GM19397 (cell line): ENCODE measurements around the gene ATP10B.
"Not testable (repeated sequence)": the region's sequence is repeated elsewhere in the genome, so short reads cannot be mapped to it uniquely, and the experiment has no call there.

Source experiments
- ATAC-seq: cut with Tn5 transposase; IDR thresholded peaks from one replicate; pipeline ENCODE4 v1.9.1; 2021; ENCODE audit warnings: mild to moderate bottlenecking, moderate library complexity; ENCODE audit not compliant: unreplicated experiment

The ATP10B gene

DNA sequence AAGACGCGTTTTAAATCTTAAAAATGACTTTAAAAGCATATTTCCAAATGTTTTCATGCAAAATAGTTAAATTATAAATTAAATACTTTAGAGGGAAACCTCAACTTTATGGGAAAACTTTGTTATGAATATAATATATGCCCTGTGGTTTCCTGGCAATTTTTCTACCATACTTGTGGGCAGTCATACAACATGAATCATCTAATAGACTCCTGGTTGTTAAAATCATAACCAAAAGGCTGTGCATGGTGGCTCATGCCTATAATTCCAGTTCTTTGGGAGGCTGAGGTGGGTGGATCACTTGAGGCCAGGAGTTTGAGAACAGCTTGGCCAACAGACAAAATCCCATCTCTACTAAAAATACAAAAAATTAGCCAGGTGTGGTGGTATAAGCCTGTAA lies 18.2 kb downstream of the ATP10B start:
- ATAC-seq, result no peak

DNA sequence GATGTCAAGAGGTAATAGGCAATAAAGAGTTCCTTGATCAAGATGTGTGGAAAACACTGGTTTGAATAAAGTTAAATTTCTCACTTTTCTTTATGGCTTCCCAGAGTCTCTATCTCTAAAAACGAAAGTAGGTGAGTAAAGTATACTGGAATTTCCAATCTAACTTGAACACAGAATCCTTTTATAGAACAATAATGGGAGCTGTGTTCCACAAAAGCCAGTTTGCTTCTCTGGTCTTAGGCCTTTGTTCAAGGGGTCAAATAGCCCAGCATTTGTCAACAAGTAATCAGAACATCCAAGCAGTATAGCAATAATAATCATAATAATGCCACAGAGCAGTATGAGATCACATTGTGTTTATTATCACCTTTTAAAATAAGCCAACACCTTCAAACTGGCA lies 20.2 kb downstream of the ATP10B start:
- no peak for ATAC-seq

DNA sequence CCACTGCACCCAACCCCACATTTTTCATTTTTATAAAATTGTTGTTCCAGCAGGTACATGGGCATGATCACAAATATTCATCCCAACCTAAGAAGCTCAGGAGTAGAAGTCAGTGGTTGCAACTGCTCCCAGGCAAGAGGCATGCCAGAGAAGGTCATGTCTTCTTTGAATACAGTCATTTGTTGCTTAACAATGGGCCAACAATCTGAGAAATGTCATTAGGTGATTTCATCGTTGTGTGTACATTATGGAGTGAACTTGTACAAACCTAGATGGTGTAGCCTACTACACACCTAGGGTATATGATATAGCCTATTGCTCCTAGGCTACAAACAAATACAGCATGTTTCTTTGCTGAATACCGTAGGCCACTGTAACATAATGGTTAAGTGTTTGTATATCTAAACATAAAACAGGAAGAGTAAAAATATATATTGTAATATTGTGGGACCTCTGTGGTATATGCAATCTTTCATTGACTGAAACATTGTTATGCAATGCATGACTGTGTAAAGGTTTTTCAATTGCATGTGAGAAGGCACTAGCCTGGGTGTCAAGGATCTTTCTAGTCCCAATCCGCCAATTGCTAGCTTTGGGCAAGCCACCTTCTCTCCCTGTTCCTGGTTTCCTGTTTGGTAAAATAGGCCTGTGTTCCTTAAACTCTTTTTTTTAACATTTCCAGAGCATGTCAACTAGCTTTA lies 27.6 kb downstream of the ATP10B start:
- ATAC-seq, result no peak

DNA sequence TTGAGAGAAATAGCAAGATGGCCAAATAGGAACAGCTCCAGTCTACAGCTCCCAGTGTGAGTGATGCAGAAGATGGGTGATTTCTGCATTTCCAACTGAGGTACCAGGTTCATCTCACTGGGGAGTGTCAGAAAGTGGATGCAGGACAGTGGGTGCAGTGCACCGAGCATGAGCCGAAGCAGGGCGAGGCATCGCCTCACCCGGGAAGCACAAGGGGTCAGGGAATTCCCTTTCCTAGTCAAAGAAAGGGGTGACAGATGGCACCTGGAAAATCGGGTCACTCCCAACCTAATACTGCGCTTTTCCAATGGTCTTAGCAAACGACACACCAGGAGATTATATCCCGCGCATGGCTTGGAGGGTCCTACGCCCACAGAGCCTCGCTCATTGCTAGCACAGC lies 39.0 kb downstream of the ATP10B start:
- not testable (repeated sequence) for ATAC-seq

DNA sequence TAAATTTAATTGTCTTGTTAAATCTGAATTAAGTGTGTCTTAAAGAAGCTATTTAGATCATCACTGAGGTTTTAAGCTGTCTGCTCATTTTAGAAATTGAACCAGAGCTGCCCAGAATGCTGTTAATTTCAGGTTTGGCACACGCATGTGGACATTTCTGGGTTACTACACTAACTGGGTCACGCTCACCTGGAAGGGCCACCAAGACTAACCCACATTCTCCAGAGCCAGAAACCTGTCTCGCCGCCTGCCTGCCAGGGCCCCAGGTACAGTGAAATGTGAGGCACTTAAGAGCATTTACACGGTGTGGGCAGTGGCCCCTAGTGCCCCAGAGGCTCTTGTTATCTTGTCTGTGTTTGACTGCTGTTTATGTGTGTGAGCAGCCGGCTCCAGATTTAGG lies 46.6 kb downstream of the ATP10B start:
- ATAC-seq, result no peak

DNA sequence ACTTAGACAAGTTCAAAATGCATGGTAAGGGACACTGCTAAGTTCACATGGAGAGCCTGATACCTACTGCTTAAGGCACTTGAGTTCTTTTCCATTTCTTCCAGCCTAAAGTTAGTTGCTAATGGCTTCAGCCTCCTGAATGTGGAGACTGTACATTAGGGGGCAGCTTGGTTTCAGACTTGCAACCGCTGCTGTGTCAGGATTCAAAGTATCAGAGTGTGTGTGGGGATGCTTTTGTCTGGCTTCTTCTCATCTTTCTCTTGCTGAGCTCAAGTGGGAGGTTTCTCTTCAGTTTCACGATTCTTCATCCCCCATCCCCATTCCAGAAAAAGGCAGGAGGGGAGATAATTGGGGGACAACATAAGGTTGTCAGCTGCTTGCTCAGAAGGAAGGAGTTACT lies 49.4 kb downstream of the ATP10B start:
- ATAC-seq, result no peak

DNA sequence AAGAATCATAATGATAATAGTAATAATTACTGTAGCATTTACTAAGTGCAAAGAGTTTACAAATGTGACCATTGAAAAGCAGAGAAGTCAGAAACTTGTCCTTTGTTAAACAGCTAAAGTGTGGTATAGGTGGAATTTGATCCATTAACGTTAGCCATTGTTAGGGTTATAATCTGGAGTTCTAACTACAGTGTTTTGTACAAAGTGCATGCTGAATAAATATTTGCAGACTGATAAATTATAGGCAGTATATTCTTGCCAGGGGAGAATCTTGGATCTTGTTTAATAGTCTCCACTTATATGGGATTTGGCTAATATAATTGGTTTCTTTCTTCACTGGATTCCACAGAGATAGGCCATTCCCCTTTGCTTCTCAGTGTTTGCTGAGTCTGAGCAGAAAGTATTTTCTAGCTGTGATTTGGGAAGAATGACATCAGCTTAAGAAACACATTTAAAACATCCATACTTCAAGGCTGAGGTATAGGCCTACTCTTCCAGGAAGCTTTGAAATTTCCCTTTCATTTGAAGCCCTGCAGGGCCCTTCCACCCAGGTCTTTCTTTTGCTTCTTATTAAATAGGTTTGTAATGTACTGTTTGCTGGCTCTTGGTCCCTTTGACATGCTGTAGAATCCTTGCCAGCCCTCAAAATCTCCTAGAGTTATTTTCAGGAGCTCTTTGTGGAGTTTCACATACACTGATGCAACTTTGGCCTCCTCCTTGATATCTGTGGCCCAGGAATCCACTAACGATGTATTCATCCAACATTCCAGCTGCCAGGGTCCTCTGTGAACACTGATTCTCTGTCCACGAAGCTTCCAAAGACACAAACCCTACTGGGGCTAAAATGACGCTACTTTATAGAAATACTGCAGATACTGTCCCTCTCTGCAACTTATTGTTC lies 51.4 kb downstream of the ATP10B start:
- ATAC-seq, result no peak

DNA sequence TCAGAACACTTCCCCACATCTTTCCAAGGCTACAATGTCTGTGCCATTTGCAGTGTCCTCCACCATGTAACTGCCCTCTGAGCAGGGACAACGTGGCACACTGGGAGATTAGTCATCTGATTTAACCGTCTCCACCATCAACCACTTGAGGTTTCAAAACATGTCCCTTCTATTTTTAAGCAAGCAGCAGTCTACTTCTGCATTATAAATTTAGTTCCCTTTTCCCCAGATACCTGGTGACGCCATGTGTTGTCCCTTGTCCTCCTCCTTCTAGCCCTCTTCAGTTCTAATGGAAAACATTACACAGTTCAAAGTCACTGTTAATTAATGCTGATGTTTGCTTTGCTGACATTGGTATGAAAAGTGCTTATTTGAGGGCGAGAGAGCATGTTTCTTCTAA lies 52.8 kb downstream of the ATP10B start:
- ATAC-seq, result no peak

DNA sequence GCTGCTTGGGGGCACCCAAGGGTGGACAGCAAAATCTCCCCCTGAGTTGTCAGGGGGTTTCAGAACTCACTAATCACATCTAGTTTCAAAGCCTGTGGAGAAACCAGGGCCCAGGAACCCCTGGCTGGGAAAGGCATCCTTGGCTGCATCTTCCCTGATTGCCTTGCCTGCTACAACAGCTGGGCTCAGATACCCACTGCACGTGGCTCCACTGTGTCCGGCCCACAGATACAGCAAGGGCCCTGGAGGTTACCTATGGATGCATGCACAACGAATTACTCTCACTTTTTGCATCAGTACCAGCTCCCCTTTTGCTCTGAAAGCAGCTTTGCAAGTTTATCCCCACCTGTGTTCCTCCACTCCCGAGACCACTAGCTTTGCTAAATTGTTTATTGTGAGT lies 55.0 kb downstream of the ATP10B start:
- no peak for ATAC-seq

DNA sequence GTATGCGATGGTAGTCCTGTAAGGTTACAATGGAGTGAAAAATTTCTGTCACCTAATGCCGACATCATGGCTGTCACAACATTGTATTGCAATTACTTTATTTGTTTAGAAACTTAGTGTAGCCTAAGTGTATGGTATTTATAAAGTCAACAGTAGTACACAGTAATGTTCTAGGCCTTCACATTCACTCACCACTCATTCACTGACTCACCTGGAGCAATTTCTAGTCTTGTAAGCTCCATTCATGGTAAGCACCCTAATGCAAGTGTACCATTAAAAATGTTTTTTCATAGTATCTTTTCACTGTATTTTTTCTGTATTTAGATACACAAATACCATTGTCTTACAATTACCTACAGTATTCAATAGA lies 58.5 kb downstream of the ATP10B start:
- no peak for ATAC-seq

DNA sequence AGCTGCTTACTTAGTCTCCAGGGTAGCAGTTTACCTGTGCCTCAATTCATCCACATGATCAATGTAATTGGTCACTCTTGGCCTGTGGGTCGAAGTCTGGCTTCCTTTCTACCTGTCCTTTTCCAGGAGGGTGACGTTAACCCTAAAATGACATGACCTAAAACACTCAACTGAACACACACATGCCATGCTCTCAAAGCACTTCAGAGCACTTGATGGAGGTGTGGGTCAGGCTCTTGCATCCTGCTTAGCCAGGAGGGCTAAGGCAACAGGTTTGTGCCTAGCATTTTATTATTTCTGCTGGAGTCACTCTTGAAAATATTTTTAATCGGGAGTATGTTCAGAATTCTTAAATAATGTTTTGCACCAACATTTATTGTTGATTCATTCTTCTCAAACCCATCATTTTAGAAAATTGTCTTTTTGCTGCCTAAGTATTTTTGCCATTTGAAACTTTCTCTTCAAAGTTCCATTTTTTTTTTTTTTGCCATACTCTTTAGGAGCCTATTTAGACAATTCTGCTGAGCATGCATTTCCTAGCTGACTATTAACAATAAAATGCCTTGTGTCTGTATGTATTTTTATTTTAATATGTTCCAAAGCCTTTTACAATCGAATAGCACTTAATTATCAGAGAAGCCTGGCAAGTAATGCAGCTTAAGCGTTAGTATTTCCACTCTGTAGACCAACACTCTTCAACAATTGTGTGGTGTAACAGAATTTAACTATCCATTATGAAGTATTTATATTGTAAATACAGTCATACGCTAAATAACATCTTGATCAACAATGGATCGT lies 59.1 kb downstream of the ATP10B start:
- no peak for ATAC-seq

DNA sequence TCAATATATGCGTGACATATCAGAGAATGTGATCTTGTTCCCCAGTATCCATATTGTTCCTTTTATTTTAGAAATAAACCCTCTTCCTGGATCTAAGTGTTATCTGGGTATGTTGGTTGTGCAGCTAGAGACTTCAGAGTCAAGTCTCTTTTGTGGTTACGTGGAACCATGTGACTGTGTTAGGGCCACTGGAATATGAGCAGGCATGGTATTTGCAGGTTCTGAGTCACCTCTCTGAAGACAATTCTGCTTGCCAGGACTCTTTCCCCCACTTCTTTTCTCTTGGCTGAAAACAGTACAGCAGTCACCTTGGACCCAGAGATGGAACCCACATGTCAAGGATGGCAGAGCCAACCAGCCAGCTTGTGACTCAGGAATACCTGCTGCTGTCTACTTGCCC lies 59.7 kb downstream of the ATP10B start:
- no peak for ATAC-seq

DNA sequence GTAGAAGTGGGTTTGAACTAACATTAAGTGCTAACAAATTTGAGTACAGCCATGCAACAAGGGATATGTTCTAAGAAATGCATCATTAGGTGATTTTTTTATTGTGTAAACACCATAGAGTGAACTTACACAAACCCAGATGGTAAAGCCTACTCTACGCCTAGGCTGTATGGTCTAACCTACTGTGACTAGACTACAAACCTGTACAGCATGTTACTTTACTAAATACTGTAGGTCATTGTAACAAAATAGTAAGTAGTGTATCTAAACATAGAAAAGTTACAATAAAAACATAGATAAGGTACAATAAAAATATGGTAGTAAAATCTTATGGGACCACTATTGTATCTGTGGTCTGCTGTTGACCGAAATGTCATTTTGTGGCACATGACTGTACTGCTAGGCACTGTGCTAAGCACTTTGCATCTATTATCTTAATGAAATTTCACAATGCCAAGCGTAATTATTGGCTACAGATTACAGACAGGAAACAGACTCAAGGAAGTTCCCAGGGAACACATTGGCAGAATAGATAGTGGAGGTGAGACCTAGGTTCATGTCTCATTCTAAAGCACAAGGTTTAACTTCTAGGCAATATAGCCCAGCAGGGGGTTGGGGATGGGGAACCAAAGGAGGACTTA lies 62.7 kb downstream of the ATP10B start:
- no peak for ATAC-seq

DNA sequence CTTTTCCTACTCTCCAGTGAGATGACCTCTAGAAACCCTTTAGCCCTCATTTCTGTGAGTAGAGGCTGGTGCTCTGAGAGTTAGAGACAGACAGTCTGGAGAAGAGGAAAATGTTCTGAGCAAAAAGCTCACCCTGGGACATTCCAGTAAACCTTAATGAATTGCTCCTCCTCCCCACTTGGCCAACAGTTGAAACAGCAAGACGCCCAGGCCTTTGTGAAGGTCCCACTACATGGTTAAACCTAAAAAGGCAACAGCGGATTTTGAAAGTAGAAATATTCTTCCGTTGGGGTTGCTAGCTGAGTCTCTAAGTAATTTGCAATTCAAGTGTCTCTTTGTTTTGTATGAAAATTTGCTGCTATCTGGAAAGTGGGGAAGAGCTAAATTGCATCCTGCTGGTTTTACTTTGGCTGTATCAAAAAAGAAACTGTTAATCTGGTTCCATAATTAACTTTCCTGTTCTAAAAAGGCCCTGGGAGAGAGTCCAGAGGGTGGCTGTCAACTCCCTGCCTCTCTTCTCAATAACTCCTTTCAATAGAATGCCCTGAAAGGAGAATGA lies 63.8 kb downstream of the ATP10B start:
- no peak for ATAC-seq

DNA sequence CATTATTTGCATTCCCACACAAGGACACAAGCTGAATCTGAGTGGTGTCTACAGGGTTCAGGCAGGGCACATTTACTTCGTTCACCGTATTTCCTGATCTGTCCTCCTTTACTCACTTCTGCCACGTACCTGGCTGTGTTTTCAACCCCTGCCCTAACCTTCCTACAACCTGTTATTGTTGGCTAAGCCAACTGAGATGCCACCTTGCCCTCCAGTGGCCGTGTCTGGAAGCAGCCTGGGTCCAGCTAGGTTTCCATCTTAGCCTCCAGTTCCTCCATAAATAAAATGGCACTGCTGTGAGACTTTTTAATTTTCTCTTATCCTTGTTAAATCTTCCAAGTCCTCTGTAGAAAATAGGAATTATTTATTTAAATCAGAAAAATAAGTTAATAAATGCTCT lies 64.8 kb downstream of the ATP10B start:
- no peak for ATAC-seq

DNA sequence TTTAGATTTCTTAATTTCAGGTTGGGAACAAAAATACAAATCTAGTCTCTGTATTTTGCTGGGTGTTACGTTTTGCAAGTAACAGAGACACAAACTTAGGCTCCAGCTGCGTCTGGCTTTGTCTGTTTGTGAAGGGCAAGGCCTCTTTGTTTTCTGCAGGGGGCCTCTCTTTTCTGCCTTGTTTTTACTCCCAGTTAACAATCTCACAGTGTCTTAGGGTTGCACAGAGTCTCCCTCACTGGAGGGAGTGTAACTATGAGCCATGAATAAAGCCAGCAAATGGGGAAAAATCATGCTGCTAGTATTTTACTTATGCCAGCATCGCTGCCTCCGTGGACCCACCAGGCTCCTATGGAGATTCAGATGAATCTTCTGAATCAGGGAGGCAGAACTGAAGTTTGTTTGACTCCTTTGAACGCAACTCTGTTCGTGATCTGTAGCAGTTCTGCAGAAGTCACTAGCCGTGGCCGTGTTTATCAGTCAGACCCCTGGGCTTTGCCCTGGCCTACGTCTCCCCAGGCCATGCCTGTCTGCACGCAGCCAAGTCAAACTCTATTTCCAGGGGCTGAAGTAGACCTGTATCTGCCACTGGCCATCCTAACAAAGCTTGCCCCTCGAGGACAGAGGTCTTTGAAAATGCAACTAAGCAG lies 77.2 kb downstream of the ATP10B start:
- ATAC-seq, result no peak

DNA sequence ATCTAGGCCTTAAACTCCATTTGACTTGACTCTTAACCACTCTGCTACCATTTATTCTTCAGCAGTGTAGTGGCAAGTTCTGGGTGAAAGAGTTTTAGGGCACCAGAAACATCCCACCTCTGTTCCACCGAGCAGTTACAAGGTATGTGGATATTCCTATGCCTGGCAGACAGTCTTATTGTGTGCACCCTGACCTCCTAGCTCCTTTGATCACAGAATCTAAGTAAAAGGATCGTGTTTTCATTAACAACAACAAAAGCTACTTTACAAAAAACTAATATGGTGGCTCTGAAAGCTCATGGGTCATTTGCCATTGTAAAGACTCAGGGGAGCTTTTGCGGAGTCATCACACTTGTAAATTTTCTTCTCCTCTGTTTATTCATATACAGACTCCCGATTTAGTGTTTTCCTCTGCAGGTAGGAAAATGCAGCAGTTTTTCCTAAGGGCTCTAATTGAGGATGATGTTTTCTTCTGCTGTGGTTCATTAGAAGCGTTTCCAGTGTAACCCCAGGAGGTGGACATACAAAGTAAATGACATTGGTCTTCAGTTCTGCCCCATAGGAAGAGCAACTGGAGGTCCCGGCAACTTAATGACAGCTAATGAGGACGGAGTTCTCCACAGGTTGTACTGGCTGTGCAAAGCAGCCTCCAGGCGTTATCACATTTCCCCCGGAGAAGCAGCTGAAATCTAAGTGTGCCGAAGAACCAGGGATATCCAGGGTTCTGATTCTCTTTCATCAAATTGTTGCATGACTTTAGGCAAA lies 78.2 kb downstream of the ATP10B start:
- ATAC-seq, result no peak

DNA sequence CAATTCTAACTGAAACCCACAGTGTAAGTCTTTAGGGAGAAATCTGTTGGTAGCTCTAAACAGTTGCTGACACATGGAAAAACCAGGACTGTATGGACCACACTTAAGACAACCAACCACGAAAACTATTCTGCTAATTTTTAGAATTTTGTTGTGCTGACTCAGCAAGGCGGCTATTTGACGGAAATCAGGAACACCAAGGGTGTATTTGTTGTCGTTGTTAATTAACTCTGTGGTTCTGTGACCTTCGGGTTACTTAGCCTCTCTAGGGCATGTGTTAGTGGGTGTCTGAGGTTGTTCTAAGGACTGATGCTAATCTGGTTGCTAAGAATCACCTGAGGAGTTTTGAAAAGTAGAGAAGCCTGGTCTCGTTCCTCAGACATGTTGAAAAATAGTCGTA lies 79.2 kb downstream of the ATP10B start:
- no peak for ATAC-seq

DNA sequence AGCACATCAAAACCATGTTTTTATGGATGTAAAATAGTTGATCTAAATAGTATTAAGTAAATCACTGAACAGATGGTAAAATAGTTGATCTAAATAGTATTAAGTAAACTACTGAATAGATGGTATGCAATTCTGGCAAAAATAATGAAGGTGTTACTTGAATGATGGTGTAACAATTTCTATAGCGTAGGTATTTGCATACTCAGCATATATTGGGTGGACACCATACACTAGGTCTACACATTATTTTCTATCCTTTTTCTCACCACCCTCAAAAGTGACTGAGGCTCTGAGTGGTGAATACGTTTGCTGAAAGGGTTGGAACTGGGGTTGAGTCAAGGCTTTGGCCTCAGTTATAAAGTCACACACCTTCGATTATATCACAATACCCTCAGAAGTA lies 81.3 kb downstream of the ATP10B start:
- ATAC-seq, result no peak

DNA sequence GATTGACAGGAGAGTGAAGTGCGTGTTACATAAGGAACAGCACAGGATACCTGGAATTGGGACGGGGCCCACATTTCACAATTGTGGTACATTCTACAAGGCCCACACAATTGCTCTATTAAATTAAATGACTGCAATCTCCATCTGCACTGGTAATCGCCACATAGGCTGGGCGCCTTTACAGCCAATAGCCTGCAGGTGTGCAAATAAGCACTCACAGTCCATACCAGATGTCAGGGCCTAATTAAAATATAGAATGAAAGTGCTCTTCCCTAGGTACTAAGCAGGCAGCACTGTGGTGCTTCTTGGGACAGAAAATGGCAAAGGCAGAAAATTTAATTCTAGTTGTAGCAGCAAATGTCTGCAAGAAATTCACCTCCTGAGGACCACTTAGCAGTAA lies 82.7 kb downstream of the ATP10B start:
- ATAC-seq, result no peak
